NCI-H128 (cell line): ENCODE data around the gene LUZP1.
A peak's percentile ranks its signal among the peaks of the same experiment; 100 is the strongest.
"Not testable (repeated sequence)": the region's sequence is repeated elsewhere in the genome, so short reads cannot be mapped to it uniquely, and the experiment has no call there.

Source experiments
- DNase-seq: peaks from one replicate; lab custom pipeline; 2025; ENCODE audit not compliant: unreplicated experiment; lab: John Stamatoyannopoulos, UW

Gene LUZP1

GRCh38 chr1:23168445-23169194, at the start of gene LUZP1:
TSS of gene LUZP1 (minus strand) at chr1:23168856.
- peak; percentile 60 for DNase-seq

GRCh38 chr1:23217421-23218115, 48.9 kb upstream of the LUZP1 start, which contains the start of gene HTR1D:
TSS of gene HTR1D (minus strand) at chr1:23217502. CDS start at chr1:23194219, 23,283 bp downstream.
- no peak for DNase-seq

GRCh38 chr1:23216771-23217420, 48.2 kb upstream of the LUZP1 start:
- no peak for DNase-seq

GRCh38 chr1:23215751-23216449, 47.2 kb upstream of the LUZP1 start:
- no peak for DNase-seq

GRCh38 chr1:23215291-23215690, 46.6 kb upstream of the LUZP1 start:
- DNase-seq = no peak

GRCh38 chr1:23214640-23215039, 46.0 kb upstream of the LUZP1 start:
- no peak for DNase-seq

GRCh38 chr1:23211955-23212354, 43.3 kb upstream of the LUZP1 start:
- DNase-seq = no peak

- no peak for DNase-seq
These were observed 42.3 kb upstream of the LUZP1 start for GRCh38 chr1:23210963-23211362.

- no peak for DNase-seq
These were observed 41.7 kb upstream of the LUZP1 start for GRCh38 chr1:23210351-23210785.

- no peak for DNase-seq
These were observed 41.1 kb upstream of the LUZP1 start for GRCh38 chr1:23209770-23210169.

GRCh38 chr1:23208527-23208926, 39.9 kb upstream of the LUZP1 start:
- no peak for DNase-seq

- DNase-seq = not testable (repeated sequence)
These were observed 39.1 kb upstream of the LUZP1 start for GRCh38 chr1:23207733-23208132.

GRCh38 chr1:23202263-23202749, 33.6 kb upstream of the LUZP1 start:
- peak; percentile 13 for DNase-seq

- no peak for DNase-seq
These were observed 32.2 kb upstream of the LUZP1 start for GRCh38 chr1:23200883-23201282.

GRCh38 chr1:23198373-23198772, 29.7 kb upstream of the LUZP1 start:
- no peak for DNase-seq

- DNase-seq = no peak
These were observed 28.1 kb upstream of the LUZP1 start for GRCh38 chr1:23196627-23197328.

- DNase-seq = no peak
These were observed 25.7 kb upstream of the LUZP1 start for GRCh38 chr1:23194119-23194984.

GRCh38 chr1:23193391-23194118, 24.9 kb upstream of the LUZP1 start:
- no peak for DNase-seq

GRCh38 chr1:23191199-23191598, 22.5 kb upstream of the LUZP1 start:
- DNase-seq = no peak
